Smooth muscle cell (in vitro differentiated cells): Measurements from ENCODE around the gene MGAT4B. TPM values are rescaled to one million over a fixed set of nuclear protein-coding genes. Genes with fewer than 3 reads are reported as not detected.

ENCODE experiments used
- DNase-seq: peaks from one replicate; lab custom pipeline; 2025; ENCODE audit not compliant: unreplicated experiment; lab: John Stamatoyannopoulos, UW
- H2AFZ ChIP-seq: fragments of 200-600 bp; sonication (generic); 2 replicates; pipeline ENCODE4 v1.6.0; 2016; ENCODE audit warnings: antibody characterized with exemption, low read depth, mild to moderate bottlenecking
- H3F3A ChIP-seq: fragments of 200-600 bp; sonication (generic); 2 replicates; pipeline ENCODE4 v1.6.0; 2017; ENCODE audit warnings: antibody characterized with exemption, low read depth
- H3K27ac ChIP-seq: fragments of 200-600 bp; sonication (generic); 2 replicates; pipeline ENCODE4 v1.5.1; 2016; ENCODE audit warnings: low read depth, mild to moderate bottlenecking
- H3K27me3 ChIP-seq: fragments of 200-600 bp; sonication (generic); 2 replicates; pipeline ENCODE4 v1.6.1; 2016; ENCODE audit warnings: low read depth, mild to moderate bottlenecking
- H3K36me3 ChIP-seq: fragments of 200-600 bp; sonication (generic); 2 replicates; pipeline ENCODE4 v1.5.1; 2016; ENCODE audit warnings: low read depth
- H3K4me1 ChIP-seq: fragments of 200-600 bp; sonication (generic); 2 replicates; pipeline ENCODE4 v1.5.1; 2016; ENCODE audit warnings: low read depth
- H3K4me2 ChIP-seq: fragments of 200-600 bp; sonication (generic); 2 replicates; pipeline ENCODE4 v1.6.0; 2016; ENCODE audit warnings: mild to moderate bottlenecking
- H3K4me3 ChIP-seq: fragments of 200-600 bp; sonication (generic); 2 replicates; pipeline ENCODE4 v1.5.1; 2016; ENCODE audit warnings: mild to moderate bottlenecking
- H3K79me2 ChIP-seq: fragments of 200-600 bp; sonication (generic); 2 replicates; pipeline ENCODE4 v1.6.0; 2016; ENCODE audit warnings: low read depth, mild to moderate bottlenecking
- H3K9ac ChIP-seq: fragments of 200-600 bp; sonication (generic); 2 replicates; pipeline ENCODE4 v1.6.0; 2016; ENCODE audit warnings: low read depth
- H3K9me3 ChIP-seq: fragments of 200-600 bp; sonication (generic); replicated peaks from 2 replicates; pipeline ENCODE4 v1.5.1; 2016; ENCODE audit warnings: low read depth
- H4K20me1 ChIP-seq: fragments of 200-600 bp; sonication (generic); 2 replicates; pipeline ENCODE4 v1.6.0; 2016; ENCODE audit warnings: low read depth
- WGBS: methylation state at CpG from one replicate; pipeline ENCODE4 v1.1.7; 2016; ENCODE audit warnings: low lambda C conversion rate; 5-methylcytosine and 5-hydroxymethylcytosine counted together
- polyA plus RNA-seq: library from polyadenylated mRNA; unstranded; fragments of >200 nt; fragmentation: Nextera tagmentation; extraction: Ambion mirVana; gene quantifications from 2 replicates; pipeline ENCODE4 v1.2.1, GENCODE V29; 2016
- total RNA-seq: library from RNA; depleted of rRNA; stranded (reverse); fragments of >200 nt; gene quantifications from 2 replicates; pipeline ENCODE4 v1.2.3, GENCODE V29; 2014
- TF ChIP-seq, protein P1 (sequence below): fragments of 200-600 bp; sonication (generic); IDR thresholded peaks from 2 replicates; pipeline ENCODE4 v1.5.1; 2017; ENCODE audit warnings: borderline replicate concordance, mild to moderate bottlenecking, antibody characterized with exemption; ENCODE audit not compliant: insufficient read depth, poor library complexity, severe bottlenecking

MGAT4B gene
- total and polyA plus RNA-seq, 2 experiments from 2014 or later = 60.0 to 121 TPM

DNA sequence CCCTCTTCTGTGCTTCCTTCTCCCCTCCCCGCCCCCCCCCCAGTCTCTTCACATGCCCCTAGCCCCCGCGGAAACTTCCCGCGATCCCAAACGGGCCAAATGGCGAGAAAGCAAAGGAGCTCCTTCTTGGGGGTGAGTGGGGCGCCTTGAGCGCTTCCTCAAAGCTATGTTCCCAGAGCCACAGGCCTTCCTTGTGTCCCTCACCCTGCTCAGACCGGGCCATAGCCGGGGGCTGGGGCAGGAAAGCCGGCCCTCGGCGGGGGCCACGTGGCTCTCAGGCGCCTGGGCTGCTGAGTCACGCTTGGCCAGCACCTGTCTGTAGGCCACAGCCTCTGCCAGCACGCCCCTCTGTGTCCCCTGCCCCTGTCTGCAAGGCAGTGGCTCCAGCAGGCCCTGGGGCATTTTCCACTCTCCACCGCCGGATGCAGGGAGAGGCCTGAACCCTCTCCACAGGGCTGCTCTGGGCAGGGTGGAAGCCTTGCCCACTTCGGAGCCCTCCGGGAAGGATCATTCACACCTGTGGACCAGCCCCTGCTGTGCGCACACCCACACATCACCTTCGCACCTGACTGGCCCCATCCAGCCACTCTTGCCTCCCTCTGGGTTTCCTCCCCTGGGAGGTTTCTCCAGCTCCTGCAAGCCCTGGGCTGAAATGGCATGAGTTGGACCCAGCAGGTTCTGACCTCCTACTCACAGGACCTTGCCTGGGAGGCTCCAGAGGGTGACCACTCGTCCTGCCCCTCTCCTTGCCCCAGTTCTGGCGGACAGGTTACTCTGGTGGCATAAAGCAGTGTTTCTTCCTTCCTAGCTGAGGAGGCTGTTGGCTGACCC, 12.8 kb upstream of the MGAT4B start:
- peaks cover 40% of the 10 kb centered on the region for H3K4me1 ChIP-seq
- H3K9me3 ChIP-seq = no peaks in the 10 kb centered on the region
- no peak overlapping the region for H2AFZ ChIP-seq
- no peaks in the 10 kb centered on the region for H3K36me3 ChIP-seq
- no peaks in the 10 kb centered on the region for H3K27me3 ChIP-seq
- H3K4me3 ChIP-seq = peak overlapping the region; percentile 95
- peak; percentile 80 for DNase-seq
- peaks cover 22% of the 10 kb centered on the region for H3F3A ChIP-seq
- H3K27ac ChIP-seq = peak overlapping the region; percentile 100
- peak overlapping the region; percentile 99 for H3K9ac ChIP-seq
- H3K79me2 ChIP-seq = peaks cover 25% of the 10 kb centered on the region
- peak overlapping the region; percentile 96 for H3K4me2 ChIP-seq
- 29% methylated on average over 15 of the region's 26 CpGs for WGBS
- peaks cover 34% of the 10 kb centered on the region for H4K20me1 ChIP-seq
- TF ChIP-seq, protein P1, sequence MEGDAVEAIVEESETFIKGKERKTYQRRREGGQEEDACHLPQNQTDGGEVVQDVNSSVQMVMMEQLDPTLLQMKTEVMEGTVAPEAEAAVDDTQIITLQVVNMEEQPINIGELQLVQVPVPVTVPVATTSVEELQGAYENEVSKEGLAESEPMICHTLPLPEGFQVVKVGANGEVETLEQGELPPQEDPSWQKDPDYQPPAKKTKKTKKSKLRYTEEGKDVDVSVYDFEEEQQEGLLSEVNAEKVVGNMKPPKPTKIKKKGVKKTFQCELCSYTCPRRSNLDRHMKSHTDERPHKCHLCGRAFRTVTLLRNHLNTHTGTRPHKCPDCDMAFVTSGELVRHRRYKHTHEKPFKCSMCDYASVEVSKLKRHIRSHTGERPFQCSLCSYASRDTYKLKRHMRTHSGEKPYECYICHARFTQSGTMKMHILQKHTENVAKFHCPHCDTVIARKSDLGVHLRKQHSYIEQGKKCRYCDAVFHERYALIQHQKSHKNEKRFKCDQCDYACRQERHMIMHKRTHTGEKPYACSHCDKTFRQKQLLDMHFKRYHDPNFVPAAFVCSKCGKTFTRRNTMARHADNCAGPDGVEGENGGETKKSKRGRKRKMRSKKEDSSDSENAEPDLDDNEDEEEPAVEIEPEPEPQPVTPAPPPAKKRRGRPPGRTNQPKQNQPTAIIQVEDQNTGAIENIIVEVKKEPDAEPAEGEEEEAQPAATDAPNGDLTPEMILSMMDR = no peak

DNA sequence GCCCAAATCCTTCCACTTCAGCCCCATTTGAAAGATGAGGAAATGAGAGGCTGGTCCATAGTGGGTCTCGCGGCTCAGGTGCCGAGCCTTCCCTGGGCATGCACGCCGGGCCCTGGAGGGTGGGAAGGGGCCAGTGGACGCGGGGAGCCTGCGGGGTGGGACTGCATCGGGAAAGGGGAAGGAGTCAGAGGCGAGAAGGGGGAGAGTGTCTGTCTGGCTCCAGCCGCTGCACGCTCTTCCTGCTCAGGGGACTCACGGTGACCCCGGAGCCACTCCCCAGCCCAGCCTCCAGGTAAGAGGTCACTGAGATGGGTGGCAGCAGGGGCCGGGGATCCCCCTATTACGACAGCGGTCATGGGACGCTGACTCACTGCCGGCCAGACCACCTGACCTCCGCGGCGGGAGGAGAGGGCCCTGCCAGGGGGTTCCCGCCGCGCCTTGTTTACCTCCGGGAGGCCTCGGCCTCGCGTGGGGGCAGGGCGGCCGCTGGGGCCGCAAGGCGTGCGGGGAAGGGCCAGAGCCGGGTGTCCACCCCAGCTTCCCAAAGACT, 12.2 kb upstream of the MGAT4B start:
- peaks cover 19% of the 10 kb centered on the region for H3K79me2 ChIP-seq
- H3K4me2 ChIP-seq = peak overlapping the region; percentile 96
- H3K27ac ChIP-seq = peak overlapping the region; percentile 100
- TF ChIP-seq, protein P1 = no peak
- DNase-seq = peak; percentile 82
- H3K27me3 ChIP-seq = no peaks in the 10 kb centered on the region
- whole genome bisulfite sequencing = 5% methylated on average over 26 of the region's 35 CpGs
- H3K9ac ChIP-seq = peak overlapping the region; percentile 99
- H3K9me3 ChIP-seq = no peaks in the 10 kb centered on the region
- H3K4me3 ChIP-seq = peak overlapping the region; percentile 49
- no peak overlapping the region for H2AFZ ChIP-seq
- H4K20me1 ChIP-seq = peaks cover 27% of the 10 kb centered on the region
- H3K4me1 ChIP-seq = peaks cover 40% of the 10 kb centered on the region
- no peaks in the 10 kb centered on the region for H3K36me3 ChIP-seq
- peaks cover 24% of the 10 kb centered on the region for H3F3A ChIP-seq

DNA sequence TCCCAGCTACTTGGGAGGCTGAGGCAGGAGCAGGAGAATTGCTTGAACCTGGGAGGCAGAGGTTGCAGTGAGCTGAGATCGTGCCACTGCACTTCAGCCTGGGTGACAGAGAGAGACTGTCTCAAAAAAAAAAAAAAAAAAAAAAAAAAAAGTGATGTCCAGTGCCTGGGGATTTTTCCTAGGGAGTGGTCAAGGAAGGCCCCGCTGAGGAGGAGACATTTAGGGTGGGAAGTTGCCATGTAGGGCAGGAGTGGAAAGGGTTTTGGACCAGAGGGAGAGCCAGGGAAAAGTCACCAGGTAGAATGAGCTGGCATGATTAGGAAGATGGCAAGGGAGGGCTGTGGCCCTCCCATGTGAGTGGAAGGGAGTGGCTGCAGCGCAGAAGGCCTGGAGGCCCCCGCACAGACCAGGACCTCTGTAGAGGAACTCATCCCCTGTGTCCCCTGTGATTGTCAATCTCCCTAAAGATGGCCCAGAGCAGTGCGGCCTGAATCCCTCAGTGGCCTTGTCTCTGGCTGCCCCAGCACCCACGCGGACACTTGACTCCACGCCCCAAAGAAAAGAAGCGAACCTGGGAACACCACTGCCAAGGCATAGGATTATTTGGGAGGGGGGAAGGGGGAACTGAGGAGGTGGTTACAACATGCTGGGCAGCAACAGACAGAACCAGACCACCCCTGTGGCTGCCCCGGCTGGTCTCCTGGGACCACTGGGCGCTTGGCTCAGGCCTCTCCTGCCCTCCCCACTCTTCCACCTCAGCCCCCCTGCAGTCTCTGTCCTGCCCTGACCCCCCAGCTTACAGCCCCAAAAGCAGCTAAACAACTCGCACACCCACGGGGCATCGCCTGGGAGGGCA, 11.5 kb upstream of the MGAT4B start:
- Histone ChIP-seq H4K20me1 (peaks cover 20% of the 10 kb centered on the region), H3K27ac (peak overlapping the region; percentile 100), H3K4me1 (peaks cover 40% of the 10 kb centered on the region), H2AFZ (no peak overlapping the region), H3K36me3 (no peaks in the 10 kb centered on the region), H3K27me3 (no peaks in the 10 kb centered on the region), H3K4me2 (peak overlapping the region; percentile 96), H3K9ac (peak overlapping the region; percentile 99), H3K79me2 (peaks cover 19% of the 10 kb centered on the region), H3K4me3 (peak overlapping the region; percentile 49), H3F3A (peaks cover 24% of the 10 kb centered on the region), H3K9me3 (no peaks in the 10 kb centered on the region)
- 76% methylated on average over 14 of the region's 14 CpGs for WGBS
- DNase-seq = no peak
- TF ChIP-seq, protein P1 = no peak
